Peyer's patch (tissue), 4 donors: ENCODE results near the gene RGS5.

Experiments used
- POLR2A ChIP-seq, 2 donors: fragments of 450-650 bp; IDR thresholded peaks; one replicate each; pipeline ENCODE4 v1.5.1; 2017; ENCODE audit warnings: antibody characterized with exemption in 2 of 2, mild to moderate bottlenecking in 2 of 2, moderate library complexity in 2 of 2
- TF ChIP-seq, protein P1 (sequence below), 6 experiments: fragments of 450-650 bp in 4 of 6; fragments of 200-600 bp in 2 of 6; sonication (generic) in 1 of 6; IDR thresholded peaks; one replicate each; pipeline ENCODE4 v1.5.1; 2017 to 2019; ENCODE audit warnings: antibody characterized with exemption in 6 of 6, mild to moderate bottlenecking in 3 of 6, moderate library complexity in 1 of 6

DNA sequence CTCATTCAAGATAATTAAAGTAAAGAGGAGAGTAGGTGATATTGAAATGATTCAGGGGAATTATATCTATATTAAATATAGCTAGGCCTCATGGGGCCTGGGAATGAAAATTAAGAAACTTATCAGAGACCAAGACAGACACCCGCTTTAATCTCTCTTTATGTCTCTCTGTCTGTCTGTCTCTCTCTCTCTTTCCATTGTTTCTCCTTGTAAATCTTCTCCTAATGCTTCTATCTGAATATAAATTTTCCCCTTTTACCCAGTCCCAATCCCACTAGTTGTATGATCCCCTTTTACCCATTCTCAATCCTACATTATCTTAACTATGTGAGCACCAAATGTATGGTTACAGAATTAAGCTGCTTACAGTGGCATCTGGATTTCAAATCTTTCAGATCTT, 61.2 kb downstream of the RGS5 start:
- TF ChIP-seq, protein P1, sequence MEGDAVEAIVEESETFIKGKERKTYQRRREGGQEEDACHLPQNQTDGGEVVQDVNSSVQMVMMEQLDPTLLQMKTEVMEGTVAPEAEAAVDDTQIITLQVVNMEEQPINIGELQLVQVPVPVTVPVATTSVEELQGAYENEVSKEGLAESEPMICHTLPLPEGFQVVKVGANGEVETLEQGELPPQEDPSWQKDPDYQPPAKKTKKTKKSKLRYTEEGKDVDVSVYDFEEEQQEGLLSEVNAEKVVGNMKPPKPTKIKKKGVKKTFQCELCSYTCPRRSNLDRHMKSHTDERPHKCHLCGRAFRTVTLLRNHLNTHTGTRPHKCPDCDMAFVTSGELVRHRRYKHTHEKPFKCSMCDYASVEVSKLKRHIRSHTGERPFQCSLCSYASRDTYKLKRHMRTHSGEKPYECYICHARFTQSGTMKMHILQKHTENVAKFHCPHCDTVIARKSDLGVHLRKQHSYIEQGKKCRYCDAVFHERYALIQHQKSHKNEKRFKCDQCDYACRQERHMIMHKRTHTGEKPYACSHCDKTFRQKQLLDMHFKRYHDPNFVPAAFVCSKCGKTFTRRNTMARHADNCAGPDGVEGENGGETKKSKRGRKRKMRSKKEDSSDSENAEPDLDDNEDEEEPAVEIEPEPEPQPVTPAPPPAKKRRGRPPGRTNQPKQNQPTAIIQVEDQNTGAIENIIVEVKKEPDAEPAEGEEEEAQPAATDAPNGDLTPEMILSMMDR (IDR thresholded peaks at IDR 0.05), result no peak
- no peak for TF ChIP-seq POLR2A (IDR thresholded peaks at IDR 0.05)
